Stimulated activated CD8-positive, alpha-beta memory T cell treated with anti-CD3 and anti-CD28 coated beads, Interleukin-2, amount 100 ng/mL, for 1 hour (primary cell): ENCODE measurements around the gene ARHGAP4.
A peak's percentile ranks its signal among the peaks of the same experiment; 100 is the strongest.

Experiments
- DNase-seq, 2 donors: peaks; one replicate each; pipeline ENCODE4 v3.0.0-alpha.2; 2020; ENCODE audit warnings: low read depth in 2 of 2

The ARHGAP4 gene

DNA sequence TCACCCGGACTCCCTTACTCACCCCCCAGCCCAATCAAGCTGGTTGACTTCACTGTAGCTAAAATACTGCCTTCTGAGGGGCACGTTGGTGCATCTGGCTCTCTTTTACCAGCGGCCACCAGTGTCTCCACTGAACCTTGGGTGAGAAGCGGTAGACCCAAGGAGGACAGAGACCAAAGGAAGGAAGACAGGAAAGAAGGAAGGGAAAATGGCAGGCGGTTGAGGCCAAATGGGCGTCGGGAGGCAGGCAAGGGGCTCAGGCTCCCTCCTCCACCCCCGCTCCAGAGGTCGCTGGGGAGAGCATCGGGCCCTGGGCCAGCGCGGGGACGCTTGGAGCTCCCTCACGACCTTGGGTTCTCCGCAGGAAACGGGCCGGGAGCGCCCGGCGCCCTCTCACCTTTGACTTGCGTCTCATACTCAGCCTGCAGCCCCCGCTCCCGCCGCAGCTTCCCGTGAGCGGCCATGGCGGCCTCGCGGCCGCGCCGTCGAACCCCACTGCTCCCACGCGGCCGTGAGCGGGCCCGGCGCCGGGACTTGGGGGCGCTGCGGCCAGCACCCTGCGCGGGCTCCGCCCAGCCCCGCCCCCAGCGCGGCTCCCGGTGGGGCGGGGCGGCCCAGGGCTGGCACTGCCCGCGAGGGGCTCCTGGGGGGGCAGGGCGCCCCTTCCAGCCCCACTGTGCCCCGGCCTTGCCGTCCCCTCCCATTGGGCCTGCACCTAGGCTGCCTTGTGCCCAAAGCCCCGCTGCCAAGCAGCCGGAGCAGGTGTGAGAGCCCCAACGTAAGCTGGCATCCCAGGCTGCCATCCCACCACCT is at the start of gene ARHGAP4:
ARHGAP4 (minus strand) TSS at position 526 of the 813 bp plus-strand sequence; CDS start at position 464, 62 bp downstream.
- DNase-seq: no peak

- no peak for DNase-seq
Measured at GRCh38 chrX:153974726-153975286, 48.7 kb upstream of the ARHGAP4 start.

GRCh38 chrX:153974003-153974725 is 48.1 kb upstream of the ARHGAP4 start:
- DNase-seq: no peak

DNA sequence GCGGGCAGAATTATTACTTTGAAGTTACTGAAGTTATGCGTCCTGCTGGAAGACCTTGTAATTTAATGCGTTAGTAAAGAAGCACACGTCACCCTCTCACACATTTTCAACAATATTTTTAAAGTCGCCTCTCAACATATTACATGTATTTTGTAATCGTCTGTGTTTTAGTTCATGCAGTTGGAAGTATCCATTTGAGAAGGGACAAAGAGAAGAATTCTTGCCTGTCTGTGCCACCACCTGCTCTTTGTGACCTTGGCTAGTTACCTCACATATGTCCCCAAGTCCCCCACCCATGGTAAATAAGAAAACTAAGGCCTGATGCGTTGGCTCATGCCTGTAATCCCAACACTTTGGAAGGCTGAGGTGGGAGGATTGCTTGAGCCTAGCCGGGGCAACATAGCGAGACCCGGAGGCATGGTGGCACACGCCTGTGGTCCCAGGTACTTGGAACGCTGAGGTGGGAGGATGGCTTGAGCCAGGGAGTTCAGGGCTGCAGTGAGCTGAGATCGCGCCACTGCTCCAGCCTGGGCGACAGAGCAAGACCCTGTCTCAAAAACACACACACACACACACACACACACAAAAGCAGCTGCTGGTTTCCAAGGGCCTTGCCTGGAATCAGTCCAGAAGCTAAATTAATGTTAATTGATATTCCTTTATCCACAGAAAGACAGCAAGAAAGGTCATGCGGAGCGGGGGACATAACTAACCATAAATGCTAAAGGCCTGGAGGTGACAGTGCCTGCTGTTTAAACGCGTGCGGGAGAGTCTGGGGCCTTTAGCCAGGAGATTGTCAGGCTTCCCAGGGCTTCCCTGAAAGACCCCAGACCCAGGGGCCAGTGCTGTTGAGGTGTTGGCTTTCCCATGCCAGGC is 47.3 kb upstream of the ARHGAP4 start:
- DNase-seq: no peak

DNA sequence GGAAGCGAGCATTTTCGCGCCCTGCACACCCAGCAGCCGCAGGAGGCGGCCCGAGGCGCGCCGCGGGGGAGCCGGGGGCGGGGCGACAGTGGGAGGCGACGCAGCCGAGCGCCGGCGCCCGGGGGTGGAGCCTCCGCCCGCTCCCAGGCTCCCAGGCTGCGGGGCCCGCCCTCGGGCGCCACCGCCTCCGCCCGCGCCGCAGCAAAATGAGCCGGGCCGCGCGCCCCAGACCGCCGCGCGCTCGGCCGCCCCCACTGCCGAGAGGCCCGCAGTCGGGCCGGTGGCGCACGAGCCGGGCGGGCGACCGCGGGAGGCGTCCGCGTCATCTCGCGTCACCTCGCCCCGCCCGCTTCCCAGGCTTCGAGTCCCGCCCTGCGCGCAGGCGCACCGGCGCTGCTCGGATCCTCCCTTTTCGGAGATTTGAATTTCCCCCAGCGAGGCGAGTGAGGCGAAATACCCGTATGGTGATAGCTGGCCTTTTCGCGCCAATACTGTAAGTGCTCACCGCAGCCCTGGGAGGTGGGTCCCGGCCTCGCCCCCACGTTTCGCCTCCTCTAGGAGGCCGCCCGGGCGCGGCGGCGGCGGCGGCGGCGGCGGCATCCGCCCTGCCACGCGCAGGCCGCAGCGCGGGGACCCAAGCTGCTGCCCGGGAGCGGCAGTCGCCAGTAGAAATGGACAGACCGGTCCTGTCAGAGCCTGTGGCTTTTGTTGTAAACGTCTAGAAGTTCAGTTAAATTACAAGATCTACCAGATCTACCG is 46.5 kb upstream of the ARHGAP4 start, which contains the start of gene TMEM187:
TMEM187 (plus strand) TSS at position 387 of the 759 bp plus-strand sequence. CDS start 9,309 bp downstream, outside the sequence.
- peak; percentile 72 to 76 for DNase-seq

DNA sequence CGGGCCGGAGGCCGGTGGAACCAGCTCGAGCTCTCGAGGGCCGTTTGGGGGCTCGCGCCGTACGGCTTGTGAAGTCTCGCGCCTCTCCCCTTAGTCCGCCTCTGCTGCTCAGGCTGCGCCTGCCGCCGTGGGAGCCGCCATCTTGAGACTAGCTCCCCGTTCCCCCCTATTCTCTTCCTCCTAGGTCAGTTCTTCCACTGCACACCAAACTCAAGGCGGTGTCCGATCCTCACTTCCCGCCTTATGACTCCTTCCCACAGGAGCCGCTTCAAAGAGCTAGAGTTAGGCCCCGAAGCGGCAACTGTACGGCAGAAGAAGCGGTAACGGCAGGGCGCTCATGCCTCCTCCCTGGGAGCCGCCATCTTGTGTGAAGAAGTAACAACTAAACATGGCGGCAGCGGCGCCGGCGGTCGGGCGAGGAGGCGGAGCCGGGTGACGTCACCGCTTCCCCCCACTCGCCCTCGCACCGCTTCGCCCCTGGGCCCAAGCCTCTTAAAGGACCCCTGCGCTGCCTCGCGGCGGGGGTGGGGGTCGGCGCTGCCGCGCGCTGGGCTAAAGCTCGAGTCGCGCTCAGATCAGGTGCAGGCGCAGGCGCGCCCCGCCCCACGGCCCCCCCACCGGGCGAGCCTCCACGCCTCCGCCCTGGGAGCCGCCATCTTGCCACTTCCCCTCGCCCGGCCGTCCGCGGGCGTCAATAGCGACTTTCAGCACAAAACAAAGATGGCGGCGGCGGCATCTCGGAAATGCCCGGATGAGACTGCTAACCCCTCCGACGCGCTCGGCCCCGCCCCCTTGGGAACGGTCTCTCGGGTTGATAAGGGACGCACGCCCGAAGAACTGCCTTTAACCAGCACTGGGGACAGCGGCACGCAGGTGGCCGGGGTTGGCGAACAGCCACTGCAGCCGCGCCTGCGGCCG is 45.6 kb upstream of the ARHGAP4 start, which contains the start of gene HCFC1:
HCFC1 (minus strand) TSS at position 369 of the 918 bp plus-strand sequence. CDS start 978 bp downstream, outside the sequence.
- DNase-seq: peak; percentile 81 to 84

- peak; percentile 81 to 82 for DNase-seq
Measured at GRCh38 chrX:153971124-153971449, 45.0 kb upstream of the ARHGAP4 start.

DNA sequence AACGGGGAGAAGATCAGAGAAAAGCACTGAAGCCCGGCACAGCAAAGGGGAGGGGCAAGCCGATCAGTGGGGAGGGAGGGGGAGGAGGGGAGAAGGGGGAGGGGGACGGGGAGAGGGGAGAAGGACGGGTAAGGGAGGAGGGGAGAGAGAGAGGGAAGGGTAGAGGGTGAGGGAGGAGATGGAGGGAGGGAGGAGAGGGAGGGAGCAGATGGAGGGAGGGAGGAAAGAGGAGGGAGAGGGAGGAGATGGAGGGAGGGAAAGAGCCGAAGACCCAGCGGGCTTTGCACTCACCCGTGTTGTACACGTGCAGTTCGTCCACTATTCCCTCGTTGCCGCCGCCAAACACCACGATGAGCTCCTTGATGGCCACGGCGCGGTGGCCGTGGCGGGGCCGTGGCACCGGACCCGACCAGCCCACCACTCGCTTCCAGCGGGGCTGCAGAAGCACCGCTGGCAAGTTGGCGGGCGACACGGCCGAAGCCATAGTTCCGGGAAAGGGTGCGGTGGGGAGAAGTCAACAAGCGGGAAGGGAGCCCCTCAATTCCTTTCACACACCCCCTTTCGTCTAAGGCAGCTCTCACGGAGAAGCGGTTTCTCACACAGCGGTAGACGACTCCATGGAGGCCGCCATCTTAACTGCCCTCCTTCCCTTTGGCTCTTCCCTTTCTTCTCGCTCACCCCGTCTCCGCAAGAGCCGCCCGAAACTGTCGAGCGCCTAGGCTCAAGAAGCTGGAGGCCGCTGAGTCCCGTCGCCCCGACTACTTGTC is 44.5 kb upstream of the ARHGAP4 start:
- DNase-seq: no peak

DNA sequence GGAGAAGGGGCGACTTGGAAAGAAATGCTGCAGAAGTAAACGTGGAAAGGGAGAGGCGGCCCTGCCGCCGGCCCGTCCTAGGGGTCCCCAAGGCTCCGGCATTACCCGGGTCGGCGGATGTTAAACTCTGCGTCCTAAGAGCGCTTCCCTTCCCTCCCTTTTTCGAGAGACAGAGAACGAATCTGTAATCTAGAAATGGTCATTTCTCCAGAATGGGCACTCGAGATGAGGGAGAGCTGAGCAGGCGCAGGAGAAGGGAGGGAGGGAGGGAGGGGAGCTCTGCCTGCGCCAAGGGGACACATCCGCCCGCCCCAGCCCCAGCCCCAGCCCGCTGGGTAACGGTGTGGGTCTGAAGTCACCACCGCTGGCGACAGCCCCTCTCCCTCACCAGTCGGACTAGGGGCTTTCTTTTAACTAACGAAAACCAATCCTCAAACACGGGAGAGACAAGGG is 43.9 kb upstream of the ARHGAP4 start:
- no peak for DNase-seq

DNA sequence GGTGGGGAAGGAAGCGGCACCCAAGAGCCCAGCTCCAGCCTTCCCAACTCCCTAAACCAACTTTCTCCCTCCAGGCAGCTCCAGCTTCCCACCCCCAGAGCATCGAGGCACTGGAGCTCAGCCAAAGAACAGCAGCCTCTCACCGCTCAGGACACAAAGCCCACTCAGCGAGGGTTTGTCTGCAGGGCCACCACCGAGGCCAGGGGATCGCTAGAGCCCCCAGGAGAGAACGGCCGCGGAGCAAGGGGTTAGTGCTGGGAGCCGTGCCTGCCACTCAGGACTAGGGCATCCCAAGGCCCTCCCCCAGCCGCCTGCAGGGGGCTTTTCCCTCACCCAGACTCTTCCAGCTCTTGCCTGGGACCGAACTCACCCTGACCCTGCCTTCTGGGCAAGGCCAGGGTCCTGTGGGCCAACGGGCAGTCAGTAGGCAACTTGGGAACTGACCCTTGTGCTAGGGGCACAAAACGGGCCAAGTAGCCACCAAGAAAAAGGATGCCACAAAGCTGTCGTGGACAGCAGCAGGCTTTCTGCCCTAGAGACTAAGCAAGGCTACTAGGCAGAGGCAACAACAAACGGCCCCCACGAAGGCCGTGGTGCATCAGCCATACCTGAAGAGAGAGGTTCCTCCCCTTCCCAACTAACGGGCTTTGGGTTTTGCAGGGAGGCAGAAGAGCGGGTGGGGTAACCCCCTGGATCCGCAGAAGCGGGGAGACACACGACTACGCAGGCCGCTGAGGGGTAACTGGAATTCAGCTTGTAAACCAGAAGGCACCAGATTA is 43.2 kb upstream of the ARHGAP4 start:
- DNase-seq: no peak

- DNase-seq: peak in 1 of 2 donors; percentile 29
Measured at GRCh38 chrX:153968754-153969124, 42.7 kb upstream of the ARHGAP4 start.

- no peak for DNase-seq
Measured at GRCh38 chrX:153968255-153968654, 42.2 kb upstream of the ARHGAP4 start.

DNA sequence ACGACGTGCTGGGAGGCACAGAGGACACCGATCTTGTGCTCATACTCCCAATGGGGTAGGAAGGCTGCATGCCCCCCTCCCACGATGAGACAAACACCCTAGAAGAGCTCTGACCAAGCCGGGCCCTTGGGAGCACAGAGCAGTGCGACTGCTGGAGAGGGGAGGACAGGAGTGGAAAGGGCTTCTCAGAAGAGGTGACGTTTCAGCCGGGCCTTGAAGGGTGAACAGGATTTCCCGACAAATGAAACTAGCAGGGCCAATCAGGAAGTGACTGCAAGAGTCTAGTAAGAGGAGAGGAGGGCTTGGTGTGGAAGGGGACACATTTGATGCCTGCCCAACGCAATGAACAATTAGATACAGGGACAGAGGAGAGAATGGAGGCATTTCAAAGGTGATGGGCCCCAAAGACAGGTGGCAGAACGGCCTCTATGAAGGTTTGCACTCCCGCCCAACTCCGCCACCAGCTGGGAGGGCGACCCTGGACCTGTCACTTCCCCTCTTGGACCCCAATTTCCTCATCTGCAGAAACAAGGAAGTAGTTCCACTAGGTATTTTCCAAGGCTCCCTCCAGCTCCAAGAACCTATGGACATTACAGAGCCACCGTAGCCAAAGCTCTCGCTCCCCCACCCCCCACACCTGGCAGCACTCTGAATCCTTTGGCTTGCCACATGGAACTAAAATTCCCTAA is 41.6 kb upstream of the ARHGAP4 start:
- no peak for DNase-seq

- DNase-seq: no peak
Measured at GRCh38 chrX:153966841-153967535, 40.9 kb upstream of the ARHGAP4 start.

GRCh38 chrX:153966283-153966688 is 40.2 kb upstream of the ARHGAP4 start:
- no peak for DNase-seq

DNA sequence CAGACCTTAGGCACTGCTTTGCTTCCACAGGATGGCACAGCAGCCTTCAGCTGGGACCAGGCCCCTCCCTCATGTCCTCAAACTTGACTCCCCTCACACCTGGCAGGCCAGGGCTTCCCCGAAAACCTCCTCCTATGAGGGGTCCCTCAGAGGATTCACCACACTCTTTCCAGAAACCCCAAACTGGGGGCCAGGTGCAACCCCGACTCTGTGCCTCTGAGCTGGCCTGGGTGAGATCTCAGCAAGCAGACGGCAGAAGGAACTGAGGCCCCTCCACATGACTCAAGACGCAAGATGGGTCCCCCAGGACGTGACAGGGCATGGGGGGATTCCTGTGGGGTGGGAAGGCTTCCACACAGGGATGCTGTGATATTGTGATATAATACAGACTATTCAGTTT is 39.3 kb upstream of the ARHGAP4 start:
- no peak for DNase-seq

- no peak for DNase-seq
Measured at GRCh38 chrX:153964105-153964504, 38.0 kb upstream of the ARHGAP4 start.
